Measurements from ENCODE around the gene TCF7L2. TPM values are rescaled to one million over a fixed set of nuclear protein-coding genes. Genes with fewer than 3 reads are reported as not detected.
A peak's percentile ranks its signal among the peaks of the same experiment; 100 is the strongest.

TCF7L2 gene
- total RNA-seq, 1 experiment from 2014 or later, result 45.2 TPM

DNA sequence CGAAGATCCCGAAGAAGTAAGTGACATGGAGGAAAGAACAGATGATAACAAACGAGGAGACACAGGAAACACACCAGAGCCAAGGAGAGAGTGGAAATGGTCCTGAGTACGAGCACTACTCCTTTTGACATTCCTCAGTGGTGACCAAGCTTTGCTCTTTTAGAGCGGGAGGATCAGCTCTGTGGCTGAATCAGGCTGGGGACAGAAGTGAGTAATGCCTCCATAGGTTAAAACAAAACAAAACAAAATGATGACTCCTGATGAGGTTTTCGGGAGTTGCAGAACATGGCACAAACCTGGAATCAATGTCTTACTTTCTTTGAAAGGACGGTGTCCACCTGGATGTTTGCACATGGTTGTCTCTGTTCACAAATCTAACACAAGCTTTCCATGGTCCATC lies 30.3 kb upstream of the TCF7L2 start:
- intact Hi-C loops (cut with micrococcal nuclease; ENCODE audit: unreplicated experiment), result no loop called here
- CTCF ChIA-PET, result no interaction called here
- no TSS peak for BruUV-seq (replicated peaks)

GRCh38 chr10:112926906-112927688 lies 22.9 kb upstream of the TCF7L2 start:
- H3K36me3 ChIP-seq (ENCODE audit: control insufficient read depth, insufficient read depth, low read length), result no peaks in the 10 kb centered on the region
- DNase-seq (ENCODE audit: low read depth, low spot score) (no peak), ATAC-seq (no peak; the same call in 1 of the 2 replicates)
- ChIA-PET POLR2A (interaction anchor here (0.6 kb wide), 1 partner anchor 790 kb away, joined by 7 read pairs; no protein-coding TSS in a partner anchor), CTCF (no interaction called here)
- no peaks in the 10 kb centered on the region for H3K9me3 ChIP-seq (ENCODE audit: control insufficient read depth, insufficient read depth, low read depth, low read length)
- no peaks in the 10 kb centered on the region for H3K4me1 ChIP-seq (ENCODE audit: control insufficient read depth, insufficient read depth, low read length)
- intact Hi-C loops (cut with micrococcal nuclease; ENCODE audit: unreplicated experiment), result no loop called here
- TF ChIP-seq TCF7L2 (IDR thresholded peaks at IDR 0.05; ENCODE audit: low read depth, low read length) (no peak), CTCF (IDR thresholded peaks at IDR 0.05) (no peak), SIN3A (IDR thresholded peaks at IDR 0.05; ENCODE audit: borderline replicate concordance, insufficient read depth, low read depth, low read length) (no peak)
- H3K27ac ChIP-seq (ENCODE audit: low read length), result no peak overlapping the region
- no TSS peak for BruUV-seq (replicated peaks)
- H3K27me3 ChIP-seq (ENCODE audit: control insufficient read depth, insufficient read depth, low read length), result no peaks in the 10 kb centered on the region
- in situ Hi-C loops (cut with HindIII; ENCODE audit: low pct_unique_long_range_greater_than_20kb, low sequenced_read_pairs), result no loop called here
- no peak overlapping the region for H3K4me3 ChIP-seq (ENCODE audit: low read depth in 2 of 2, low read length in 2 of 2)

More for the DNA sequence above, 30.3 kb upstream of the TCF7L2 start:
- peak; percentile 84 for DNase-seq (ENCODE audit: low read depth, low spot score)
- in situ Hi-C loops (cut with HindIII; ENCODE audit: low pct_unique_long_range_greater_than_20kb, low sequenced_read_pairs), result no loop called here
- no peaks in the 10 kb centered on the region for H3K36me3 ChIP-seq (ENCODE audit: control insufficient read depth, insufficient read depth, low read length)
- ATAC-seq, result peak; percentile 89
- POLR2A ChIA-PET, result no interaction called here
- no peak for TF ChIP-seq SIN3A (IDR thresholded peaks at IDR 0.05; ENCODE audit: borderline replicate concordance, insufficient read depth, low read depth, low read length)
- TF ChIP-seq, protein P1, sequence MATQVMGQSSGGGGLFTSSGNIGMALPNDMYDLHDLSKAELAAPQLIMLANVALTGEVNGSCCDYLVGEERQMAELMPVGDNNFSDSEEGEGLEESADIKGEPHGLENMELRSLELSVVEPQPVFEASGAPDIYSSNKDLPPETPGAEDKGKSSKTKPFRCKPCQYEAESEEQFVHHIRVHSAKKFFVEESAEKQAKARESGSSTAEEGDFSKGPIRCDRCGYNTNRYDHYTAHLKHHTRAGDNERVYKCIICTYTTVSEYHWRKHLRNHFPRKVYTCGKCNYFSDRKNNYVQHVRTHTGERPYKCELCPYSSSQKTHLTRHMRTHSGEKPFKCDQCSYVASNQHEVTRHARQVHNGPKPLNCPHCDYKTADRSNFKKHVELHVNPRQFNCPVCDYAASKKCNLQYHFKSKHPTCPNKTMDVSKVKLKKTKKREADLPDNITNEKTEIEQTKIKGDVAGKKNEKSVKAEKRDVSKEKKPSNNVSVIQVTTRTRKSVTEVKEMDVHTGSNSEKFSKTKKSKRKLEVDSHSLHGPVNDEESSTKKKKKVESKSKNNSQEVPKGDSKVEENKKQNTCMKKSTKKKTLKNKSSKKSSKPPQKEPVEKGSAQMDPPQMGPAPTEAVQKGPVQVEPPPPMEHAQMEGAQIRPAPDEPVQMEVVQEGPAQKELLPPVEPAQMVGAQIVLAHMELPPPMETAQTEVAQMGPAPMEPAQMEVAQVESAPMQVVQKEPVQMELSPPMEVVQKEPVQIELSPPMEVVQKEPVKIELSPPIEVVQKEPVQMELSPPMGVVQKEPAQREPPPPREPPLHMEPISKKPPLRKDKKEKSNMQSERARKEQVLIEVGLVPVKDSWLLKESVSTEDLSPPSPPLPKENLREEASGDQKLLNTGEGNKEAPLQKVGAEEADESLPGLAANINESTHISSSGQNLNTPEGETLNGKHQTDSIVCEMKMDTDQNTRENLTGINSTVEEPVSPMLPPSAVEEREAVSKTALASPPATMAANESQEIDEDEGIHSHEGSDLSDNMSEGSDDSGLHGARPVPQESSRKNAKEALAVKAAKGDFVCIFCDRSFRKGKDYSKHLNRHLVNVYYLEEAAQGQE (IDR thresholded peaks at IDR 0.05; ENCODE audit: insufficient read depth in 1 of 2, low read depth in 2 of 2, low read length in 1 of 2), result no peak
- no peak for TF ChIP-seq POLR2AphosphoS5 (IDR thresholded peaks at IDR 0.05; ENCODE audit: low read depth, low read length)
- TF ChIP-seq CTCF (IDR thresholded peaks at IDR 0.05), result no peak
- no peak for TF ChIP-seq TCF7L2 (IDR thresholded peaks at IDR 0.05; ENCODE audit: low read depth, low read length)
- no peaks in the 10 kb centered on the region for H3K27me3 ChIP-seq (ENCODE audit: control insufficient read depth, insufficient read depth, low read length)
- no peaks in the 10 kb centered on the region for H3K9me3 ChIP-seq (ENCODE audit: control insufficient read depth, insufficient read depth, low read depth, low read length)
- H3K27ac ChIP-seq (ENCODE audit: low read length), result no peak overlapping the region
- no peak overlapping the region for H3K4me3 ChIP-seq (ENCODE audit: low read depth in 2 of 2, low read length in 2 of 2)
- H3K4me1 ChIP-seq (ENCODE audit: control insufficient read depth, insufficient read depth, low read length), result peaks cover 4% of the 10 kb centered on the region; the same call in 1 of the 2 replicates
